Measurements from ENCODE around the gene SDK1.

SDK1 gene

DNA sequence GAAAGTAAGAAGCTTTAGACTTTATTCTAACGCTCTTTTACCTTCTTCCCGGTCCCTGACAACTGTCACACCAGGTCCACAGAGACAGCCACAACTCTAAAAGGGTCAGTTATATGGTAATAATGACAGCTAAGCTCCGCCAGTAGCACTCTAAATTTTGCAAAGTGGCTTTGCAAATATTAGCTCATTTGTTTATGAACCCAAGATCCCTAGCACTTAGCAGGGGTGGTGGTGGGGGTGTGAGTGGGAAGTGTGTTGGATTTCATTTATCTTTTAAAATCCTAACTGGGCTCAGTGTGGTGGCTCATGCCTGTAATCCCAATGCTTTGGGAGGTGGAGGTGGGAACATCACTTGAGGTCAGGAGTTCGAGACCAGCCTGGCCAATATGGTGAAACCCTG is 34.8 kb upstream of the SDK1 start:
- peaks cover 10% of the 10 kb centered on the region; the same call in 1 of the 2 replicates for H3K27me3 ChIP-seq (ENCODE audit: control insufficient read depth, low read length)
- H4K20me1 ChIP-seq (ENCODE audit: control insufficient read depth, insufficient read depth, low read depth, low read length), result no peaks in the 10 kb centered on the region
- no peaks in the 10 kb centered on the region for H3K79me2 ChIP-seq (ENCODE audit: control insufficient read depth, low read length)
- no peak overlapping the region for H3K27ac ChIP-seq (ENCODE audit: low read depth, low read length)
- H3K4me2 ChIP-seq (ENCODE audit: low read length), result no peak overlapping the region
- H3K4me3 ChIP-seq (ENCODE audit: low read length), result no peak overlapping the region
- H3K9me2 ChIP-seq (replicated peaks; ENCODE audit: control insufficient read depth, low read length), result no peaks in the 10 kb centered on the region
- H3K36me3 ChIP-seq (ENCODE audit: control insufficient read depth, low read length), result no peaks in the 10 kb centered on the region
- H3K4me1 ChIP-seq (ENCODE audit: control insufficient read depth, low read length), result no peaks in the 10 kb centered on the region
- H3F3A ChIP-seq (ENCODE audit: control insufficient read depth, insufficient read depth), result no peaks in the 10 kb centered on the region
- TF ChIP-seq EZH2phosphoT487 (IDR thresholded peaks at IDR 0.05; ENCODE audit: borderline replicate concordance, low read length), result no peak
- TF ChIP-seq, protein P1, sequence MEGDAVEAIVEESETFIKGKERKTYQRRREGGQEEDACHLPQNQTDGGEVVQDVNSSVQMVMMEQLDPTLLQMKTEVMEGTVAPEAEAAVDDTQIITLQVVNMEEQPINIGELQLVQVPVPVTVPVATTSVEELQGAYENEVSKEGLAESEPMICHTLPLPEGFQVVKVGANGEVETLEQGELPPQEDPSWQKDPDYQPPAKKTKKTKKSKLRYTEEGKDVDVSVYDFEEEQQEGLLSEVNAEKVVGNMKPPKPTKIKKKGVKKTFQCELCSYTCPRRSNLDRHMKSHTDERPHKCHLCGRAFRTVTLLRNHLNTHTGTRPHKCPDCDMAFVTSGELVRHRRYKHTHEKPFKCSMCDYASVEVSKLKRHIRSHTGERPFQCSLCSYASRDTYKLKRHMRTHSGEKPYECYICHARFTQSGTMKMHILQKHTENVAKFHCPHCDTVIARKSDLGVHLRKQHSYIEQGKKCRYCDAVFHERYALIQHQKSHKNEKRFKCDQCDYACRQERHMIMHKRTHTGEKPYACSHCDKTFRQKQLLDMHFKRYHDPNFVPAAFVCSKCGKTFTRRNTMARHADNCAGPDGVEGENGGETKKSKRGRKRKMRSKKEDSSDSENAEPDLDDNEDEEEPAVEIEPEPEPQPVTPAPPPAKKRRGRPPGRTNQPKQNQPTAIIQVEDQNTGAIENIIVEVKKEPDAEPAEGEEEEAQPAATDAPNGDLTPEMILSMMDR (IDR thresholded peaks at IDR 0.05; ENCODE audit: low read depth, low read length, poor library complexity, severe bottlenecking), result no peak
- H3K9me3 ChIP-seq (ENCODE audit: control insufficient read depth, insufficient read depth, low read length), result no peaks in the 10 kb centered on the region

DNA sequence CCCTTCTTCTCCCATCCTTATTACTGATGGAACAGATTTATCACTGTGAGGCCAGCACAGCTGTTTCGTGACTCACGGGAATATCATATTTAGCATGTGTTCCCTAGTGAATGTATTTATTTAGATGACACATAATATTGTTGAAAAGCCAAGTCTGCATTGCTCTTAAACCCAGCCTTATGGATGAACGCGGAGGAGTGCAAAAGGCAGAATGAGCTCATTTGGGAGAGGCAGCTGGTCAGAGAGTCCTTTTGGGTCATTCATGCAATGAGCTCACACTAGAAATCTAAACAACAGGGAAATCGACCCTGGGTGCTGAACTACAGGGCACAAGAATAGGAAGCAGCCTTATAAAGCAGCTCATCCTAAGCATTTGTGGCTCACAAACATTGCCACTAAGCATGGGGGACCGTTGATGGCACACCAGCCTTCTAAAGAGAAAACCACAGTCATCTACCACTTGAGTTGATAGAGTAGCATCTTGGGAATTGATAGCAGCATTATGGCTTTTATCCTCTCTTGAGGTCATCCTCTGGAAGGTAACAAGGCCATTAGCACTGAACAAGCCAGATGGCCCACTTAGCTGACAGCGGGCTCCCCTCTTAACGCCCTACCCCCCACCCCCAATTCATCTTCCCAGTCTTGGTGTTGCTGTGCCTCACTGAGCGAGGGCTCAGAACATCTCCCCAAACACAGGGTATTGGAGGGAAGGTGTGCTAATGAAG is 32.9 kb upstream of the SDK1 start:
- peaks cover 10% of the 10 kb centered on the region; the same call in 1 of the 2 replicates for H3K27me3 ChIP-seq (ENCODE audit: control insufficient read depth, low read length)
- no peaks in the 10 kb centered on the region for H4K20me1 ChIP-seq (ENCODE audit: control insufficient read depth, insufficient read depth, low read depth, low read length)
- H3K36me3 ChIP-seq (ENCODE audit: control insufficient read depth, low read length), result no peaks in the 10 kb centered on the region
- H3K27ac ChIP-seq (ENCODE audit: low read depth, low read length), result no peak overlapping the region
- no peaks in the 10 kb centered on the region for H3K79me2 ChIP-seq (ENCODE audit: control insufficient read depth, low read length)
- no peak overlapping the region for H3K4me2 ChIP-seq (ENCODE audit: low read length)
- H3K9me3 ChIP-seq (ENCODE audit: control insufficient read depth, insufficient read depth, low read length), result no peaks in the 10 kb centered on the region
- H3K4me1 ChIP-seq (ENCODE audit: control insufficient read depth, low read length), result no peaks in the 10 kb centered on the region
- TF ChIP-seq EZH2phosphoT487 (IDR thresholded peaks at IDR 0.05; ENCODE audit: borderline replicate concordance, low read length), result no peak
- TF ChIP-seq, protein P1 (IDR thresholded peaks at IDR 0.05; ENCODE audit: low read depth, low read length, poor library complexity, severe bottlenecking), result no peak
- no peaks in the 10 kb centered on the region for H3F3A ChIP-seq (ENCODE audit: control insufficient read depth, insufficient read depth)
- no peaks in the 10 kb centered on the region for H3K9me2 ChIP-seq (replicated peaks; ENCODE audit: control insufficient read depth, low read length)
- no peak overlapping the region for H3K4me3 ChIP-seq (ENCODE audit: low read length)

DNA sequence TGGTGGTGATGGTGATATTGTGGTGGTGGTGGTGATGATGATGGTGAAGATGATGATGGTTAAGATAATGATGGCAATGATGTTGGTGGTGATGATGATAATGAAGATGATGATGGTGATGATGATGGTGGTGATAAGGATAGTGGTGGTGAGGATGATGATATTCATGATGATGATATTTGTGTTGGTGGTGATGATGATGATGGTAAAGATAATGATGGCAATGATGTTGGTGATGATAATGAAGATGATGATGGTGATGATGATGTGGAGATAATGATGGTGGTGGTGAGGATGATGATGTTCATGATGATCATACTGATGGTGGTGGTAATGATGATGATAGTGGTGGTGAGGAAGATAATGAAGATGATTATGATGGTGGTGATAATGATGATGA is 30.7 kb upstream of the SDK1 start:
- H3K4me2 ChIP-seq (ENCODE audit: low read length), result no peak overlapping the region
- no peaks in the 10 kb centered on the region for H3K9me2 ChIP-seq (replicated peaks; ENCODE audit: control insufficient read depth, low read length)
- TF ChIP-seq, protein P1 (IDR thresholded peaks at IDR 0.05; ENCODE audit: low read depth, low read length, poor library complexity, severe bottlenecking), result no peak
- no peak for TF ChIP-seq EZH2phosphoT487 (IDR thresholded peaks at IDR 0.05; ENCODE audit: borderline replicate concordance, low read length)
- no peaks in the 10 kb centered on the region for H4K20me1 ChIP-seq (ENCODE audit: control insufficient read depth, insufficient read depth, low read depth, low read length)
- no peak overlapping the region for H3K27ac ChIP-seq (ENCODE audit: low read depth, low read length)
- H3K36me3 ChIP-seq (ENCODE audit: control insufficient read depth, low read length), result no peaks in the 10 kb centered on the region
- no peaks in the 10 kb centered on the region for H3K9me3 ChIP-seq (ENCODE audit: control insufficient read depth, insufficient read depth, low read length)
- no peaks in the 10 kb centered on the region for H3F3A ChIP-seq (ENCODE audit: control insufficient read depth, insufficient read depth)
- no peak overlapping the region for H3K4me3 ChIP-seq (ENCODE audit: low read length)
- no peaks in the 10 kb centered on the region for H3K79me2 ChIP-seq (ENCODE audit: control insufficient read depth, low read length)
- H3K4me1 ChIP-seq (ENCODE audit: control insufficient read depth, low read length), result no peaks in the 10 kb centered on the region
- H3K27me3 ChIP-seq (ENCODE audit: control insufficient read depth, low read length), result 0 out of 2 replicates have a peak, but pooled peaks cover 4% of the 10 kb centered on the region

Data from DOHH2 (cell line).